Breast epithelium (tissue), 4 donors: ENCODE measurements around the gene WSB1. TPM values are rescaled to one million over a fixed set of nuclear protein-coding genes. Genes with fewer than 3 reads are reported as not detected.

Source experiments
- DNase-seq, 2 donors: peaks; one replicate each; pipeline ENCODE4 v3.0.0-alpha.2; 2019; ENCODE audit warnings: low spot score in 2 of 2
- H3K27ac ChIP-seq, 2 donors: fragments of 200-600 bp; sonication (generic) in 1 of 2; one replicate each; pipeline ENCODE4 v1.5.1; 2016 to 2019; ENCODE audit warnings: mild to moderate bottlenecking in 1 of 2
- H3K27me3 ChIP-seq, 2 donors: fragments of 200-600 bp; sonication (generic) in 1 of 2; one replicate each; pipeline versions ENCODE4 v1.5.1 to v1.6.0; 2017 to 2019; ENCODE audit warnings: control low read depth in 1 of 2, mild to moderate bottlenecking in 1 of 2
- H3K36me3 ChIP-seq: fragments of 200-600 bp; one replicate; pipeline ENCODE4 v1.5.1; 2019
- H3K4me1 ChIP-seq, 2 donors: fragments of 200-600 bp; sonication (generic); one replicate each; pipeline ENCODE4 v1.5.1; 2016 to 2019; ENCODE audit warnings: control low read depth in 1 of 2
- H3K4me3 ChIP-seq, 3 donors: fragments of 200-600 bp; sonication (generic); 1 replicate in 2 of 3; 2 replicates in 1 of 3; pipeline ENCODE4 v1.5.1; 2016 to 2019; ENCODE audit warnings: mild to moderate bottlenecking in 3 of 3, moderate library complexity in 2 of 3
- H3K9me3 ChIP-seq, 2 donors: fragments of 200-600 bp; sonication (generic) in 1 of 2; one replicate each; pipeline ENCODE4 v1.5.1; 2016 to 2019; ENCODE audit warnings: control low read depth in 1 of 2
- CTCF ChIP-seq, 3 donors: fragments of 450-650 bp; IDR thresholded peaks; one replicate each; pipeline ENCODE4 v1.5.1; 2016 to 2017; ENCODE audit warnings: antibody characterized with exemption in 3 of 3, mild to moderate bottlenecking in 3 of 3, moderate library complexity in 3 of 3
- POLR2A ChIP-seq: fragments of 450-650 bp; IDR thresholded peaks from one replicate; pipeline ENCODE4 v1.6.1; 2016; ENCODE audit warnings: antibody characterized with exemption, mild to moderate bottlenecking, moderate library complexity
- POLR2AphosphoS5 ChIP-seq, 3 donors: sonication (generic); formaldehyde crosslinking; IDR thresholded peaks; one replicate each; pipeline ENCODE4 v1.6.1; 2017; ENCODE audit warnings: antibody characterized with exemption in 3 of 3
- intact Hi-C: fragments of 100-400 bp; cut with DNase I; formaldehyde crosslinking; loops from one replicate; pipeline ENCODE4 v1.15.1; 2023; ENCODE audit warnings: low total_unique reads
- total RNA-seq, 3 donors: library from RNA; depleted of rRNA; stranded (reverse); fragments of >200 nt; gene quantifications; one replicate each; pipeline ENCODE4 v1.1.0, GENCODE V29; 2016

WSB1 gene
- total RNA-seq, 3 donors from 2014 or later, result 90.6 to 219 (median 160) TPM

- no peaks in the 10 kb centered on the region for H3K9me3 ChIP-seq
- no peaks in the 10 kb centered on the region for H3K36me3 ChIP-seq
- DNase-seq, result no peak
- no peak for TF ChIP-seq POLR2A
- no peak for TF ChIP-seq POLR2AphosphoS5 (IDR thresholded peaks at IDR 0.05)
- no peak for TF ChIP-seq CTCF (IDR thresholded peaks at IDR 0.05)
- intact Hi-C loops, result loop anchor here (10.0 kb wide), 1 partner anchor 773 kb away; no protein-coding TSS in a partner anchor
- H3K27ac ChIP-seq, result no peak overlapping the region
- H3K4me1 ChIP-seq, result no peaks in the 10 kb centered on the region
- no peak overlapping the region for H3K4me3 ChIP-seq
- no peaks in the 10 kb centered on the region for H3K27me3 ChIP-seq
Observed at GRCh38 chr17:27361695-27362094, 67.8 kb downstream of the WSB1 start.

- TF ChIP-seq CTCF (IDR thresholded peaks at IDR 0.05) (no peak), POLR2AphosphoS5 (IDR thresholded peaks at IDR 0.05) (no peak)
- DNase-seq, result no peak
- no peak overlapping the region for H3K4me3 ChIP-seq
- H3K27ac ChIP-seq, result no peak overlapping the region
- intact Hi-C loops, result loop anchor here (10.0 kb wide), 1 partner anchor 772 kb away; no protein-coding TSS in a partner anchor
- no peaks in the 10 kb centered on the region for H3K27me3 ChIP-seq
- no peaks in the 10 kb centered on the region for H3K4me1 ChIP-seq
- no peaks in the 10 kb centered on the region for H3K9me3 ChIP-seq
- no peaks in the 10 kb centered on the region for H3K36me3 ChIP-seq
Observed at GRCh38 chr17:27362503-27362902, 68.6 kb downstream of the WSB1 start.

GRCh38 chr17:27362909-27363308, 69.0 kb downstream of the WSB1 start:
- no peak overlapping the region for H3K27ac ChIP-seq
- TF ChIP-seq CTCF (IDR thresholded peaks at IDR 0.05), result no peak
- TF ChIP-seq POLR2A, result no peak
- no peak for TF ChIP-seq POLR2AphosphoS5 (IDR thresholded peaks at IDR 0.05)
- no peak overlapping the region for H3K4me3 ChIP-seq
- peak in 1 of 2 donors; percentile 15 for DNase-seq
- H3K4me1 ChIP-seq, result no peaks in the 10 kb centered on the region
- no peaks in the 10 kb centered on the region for H3K27me3 ChIP-seq
- intact Hi-C loops, result loop anchor here (10.0 kb wide), 1 partner anchor 772 kb away; no protein-coding TSS in a partner anchor
- H3K36me3 ChIP-seq, result no peaks in the 10 kb centered on the region
- no peaks in the 10 kb centered on the region for H3K9me3 ChIP-seq

- Histone ChIP-seq H3K36me3 (no peaks in the 10 kb centered on the region), H3K27me3 (no peaks in the 10 kb centered on the region), H3K27ac (no peak overlapping the region), H3K4me1 (no peaks in the 10 kb centered on the region), H3K4me3 (no peak overlapping the region), H3K9me3 (no peaks in the 10 kb centered on the region)
- DNase-seq, result peak in 1 of 2 donors; percentile 19
- TF ChIP-seq POLR2AphosphoS5 (IDR thresholded peaks at IDR 0.05) (no peak), CTCF (IDR thresholded peaks at IDR 0.05) (no peak), POLR2A (no peak)
- intact Hi-C loops, result loop anchor here (10.0 kb wide), 1 partner anchor 771 kb away; no protein-coding TSS in a partner anchor
Observed at GRCh38 chr17:27363326-27363725, 69.4 kb downstream of the WSB1 start.

Other genes starting within 250 kb of the WSB1 start
- gene KSR1, start 162.3 kb downstream of the WSB1 start, total RNA-seq, result 10 to 100 TPM; 14.1 to 36.4 (median 24.0) TPM